GM18858 (cell line): ENCODE results near the gene DAB2IP.

ENCODE experiments used
- ATAC-seq: cut with Tn5 transposase; IDR thresholded peaks from one replicate; pipeline ENCODE4 v1.9.1; 2021; ENCODE audit not compliant: unreplicated experiment

DAB2IP gene

GRCh38 chr9:121773286-121773953 lies 122.0 kb downstream of the DAB2IP start:
- no peak for ATAC-seq

GRCh38 chr9:121773954-121774714 lies 122.7 kb downstream of the DAB2IP start:
- ATAC-seq, result no peak

- ATAC-seq, result no peak
Observed at GRCh38 chr9:121774715-121775613, 123.5 kb downstream of the DAB2IP start.

- no peak for ATAC-seq
Observed at GRCh38 chr9:121776001-121776738, 124.7 kb downstream of the DAB2IP start.

GRCh38 chr9:121776739-121777637 lies 125.6 kb downstream of the DAB2IP start:
- ATAC-seq, result no peak

- ATAC-seq, result no peak
Observed at GRCh38 chr9:121778252-121779225, 127.1 kb downstream of the DAB2IP start.

GRCh38 chr9:121779381-121780117 lies 128.1 kb downstream of the DAB2IP start:
- no peak for ATAC-seq

GRCh38 chr9:121780177-121781040 lies 129.0 kb downstream of the DAB2IP start:
- no peak for ATAC-seq

- ATAC-seq, result no peak
Observed at GRCh38 chr9:121781145-121781548, 129.7 kb downstream of the DAB2IP start.

- no peak for ATAC-seq
Observed at GRCh38 chr9:121781701-121782464, 130.4 kb downstream of the DAB2IP start.

- no peak for ATAC-seq
Observed at GRCh38 chr9:121782514-121783110, 131.2 kb downstream of the DAB2IP start.

- no peak for ATAC-seq
Observed at GRCh38 chr9:121783111-121783510, 131.7 kb downstream of the DAB2IP start.

GRCh38 chr9:121783521-121784507 lies 132.4 kb downstream of the DAB2IP start:
- ATAC-seq, result no peak

GRCh38 chr9:121784731-121785411 lies 133.4 kb downstream of the DAB2IP start:
- no peak for ATAC-seq
